ENCODE data around the gene TEX35.
A peak's percentile ranks its signal among the peaks of the same experiment; 100 is the strongest.
"Not testable (repeated sequence)": the region's sequence is repeated elsewhere in the genome, so short reads cannot be mapped to it uniquely, and the experiment has no call there.

TEX35 gene

DNA sequence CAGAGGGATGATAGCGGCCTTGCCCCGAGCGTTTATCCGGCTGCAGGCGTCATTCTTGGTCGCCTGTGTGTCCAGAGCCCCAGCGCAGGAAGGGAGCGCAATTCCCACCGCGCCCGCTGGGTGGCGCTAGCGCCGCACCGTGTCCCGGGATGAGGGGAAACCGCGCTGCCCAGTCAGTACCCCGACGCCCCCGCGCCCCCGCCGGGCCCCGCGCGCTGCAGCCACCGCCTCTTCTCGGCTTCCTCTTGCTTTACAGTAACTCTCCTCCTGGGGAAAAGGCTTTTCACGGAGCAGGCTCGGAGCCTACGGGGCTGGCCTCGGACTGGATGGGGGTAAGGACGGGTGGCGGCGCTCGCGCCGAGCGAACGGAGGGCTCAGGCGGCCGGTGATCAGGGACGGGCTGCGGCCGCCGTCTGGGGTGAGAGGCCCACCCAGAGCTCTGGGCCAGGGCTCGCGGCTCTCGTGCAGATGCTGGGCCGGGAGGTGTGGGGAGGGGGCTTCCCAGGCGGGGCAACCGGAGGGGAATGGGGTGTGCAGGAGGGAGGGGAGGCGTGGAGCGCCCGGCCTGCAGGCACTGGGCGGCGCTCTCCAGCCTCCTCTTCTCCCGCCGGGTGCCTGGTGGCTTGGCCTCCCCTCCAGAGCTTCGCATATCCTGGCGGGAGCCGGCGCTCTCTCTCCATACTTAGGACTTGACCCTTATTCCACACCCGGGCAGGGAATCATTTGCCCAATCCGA, 29.8 kb downstream of the TEX35 start:
- peak; percentile 85 for DNase-seq

DNA sequence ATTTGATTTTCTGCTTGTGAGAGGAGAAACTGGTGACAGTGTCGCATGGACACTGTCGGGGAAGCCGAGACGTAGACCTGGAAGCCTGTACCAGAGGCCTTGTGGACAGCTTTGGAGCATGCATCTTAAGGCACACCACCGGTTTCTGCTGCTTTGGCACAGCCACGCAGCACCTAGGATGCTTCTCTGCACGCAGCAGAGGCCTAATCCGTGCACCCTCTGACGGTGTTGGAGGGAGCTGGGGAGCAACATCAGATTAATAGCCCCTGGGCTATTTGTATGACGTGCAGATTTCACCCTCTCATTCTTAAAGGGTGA, 30.3 kb downstream of the TEX35 start:
- DNase-seq: no peak

DNA sequence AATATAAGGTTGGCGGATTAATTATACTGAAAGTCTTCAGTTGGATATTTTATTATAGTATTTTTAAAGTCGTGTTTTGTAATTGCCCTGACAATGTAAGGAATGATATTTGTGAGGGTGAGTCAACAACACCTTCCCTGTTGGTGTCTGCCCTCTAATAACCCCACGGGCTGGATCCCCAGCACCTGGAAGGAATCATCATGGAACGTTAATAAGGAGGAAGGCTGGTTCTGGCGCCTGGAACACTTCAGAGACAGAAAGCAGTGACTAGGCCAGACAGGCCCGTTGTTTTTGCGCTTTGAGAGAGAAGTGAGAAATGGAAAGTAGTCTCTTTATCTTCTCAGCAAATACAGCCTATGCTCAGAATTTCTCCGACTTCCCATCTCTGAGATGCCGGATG, 31.6 kb downstream of the TEX35 start:
- DNase-seq: no peak

- no peak for DNase-seq
Observed at GRCh38 chr1:178548108-178548507, 35.2 kb downstream of the TEX35 start.

DNA sequence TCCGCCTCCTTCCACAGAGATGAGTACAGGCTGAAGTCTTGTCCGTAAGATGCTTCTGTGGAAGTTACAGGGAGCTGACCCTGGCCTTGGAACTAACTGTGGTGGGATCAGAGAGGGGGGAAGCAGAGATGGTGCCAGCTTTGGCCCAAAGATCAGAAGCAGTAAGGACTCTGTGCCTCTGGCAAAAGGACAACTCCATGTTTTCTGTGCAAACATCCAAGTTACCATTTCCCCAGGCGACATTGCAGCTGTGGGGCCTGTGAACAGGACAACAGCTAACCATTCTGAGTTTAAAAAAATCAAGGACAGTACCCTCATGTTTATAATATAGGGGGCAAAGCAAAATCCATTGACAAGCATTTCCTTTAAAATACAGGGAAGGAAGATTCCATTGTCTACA, 38.4 kb downstream of the TEX35 start:
- DNase-seq: no peak

- DNase-seq: no peak
Observed at GRCh38 chr1:178551940-178552339, 39.0 kb downstream of the TEX35 start.

DNA sequence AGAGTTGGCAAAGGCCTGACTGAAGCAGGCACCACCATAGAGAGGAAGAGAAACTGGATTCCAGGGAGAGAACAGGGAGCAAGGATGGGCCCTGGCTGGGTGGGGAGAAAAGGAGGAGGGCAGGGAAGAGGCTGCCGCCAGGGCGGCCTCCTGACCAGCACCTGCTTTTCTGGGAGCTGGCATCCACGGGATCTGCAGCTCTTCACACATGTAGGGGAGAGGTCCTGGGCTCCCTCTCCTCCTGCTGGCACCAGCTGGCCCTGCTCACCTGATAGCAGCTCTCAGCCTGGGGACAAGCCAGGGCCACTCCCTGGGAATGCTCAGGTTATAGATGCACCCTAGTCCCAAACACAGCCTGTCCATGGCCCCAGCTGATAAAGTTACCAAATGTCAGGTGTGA, 39.9 kb downstream of the TEX35 start:
- DNase-seq: no peak

GRCh38 chr1:178554351-178554750, 41.4 kb downstream of the TEX35 start:
- DNase-seq: not testable (repeated sequence)

- DNase-seq: not testable (repeated sequence)
Observed at GRCh38 chr1:178555613-178556012, 42.7 kb downstream of the TEX35 start.

- DNase-seq: not testable (repeated sequence)
Observed at GRCh38 chr1:178558816-178559215, 45.9 kb downstream of the TEX35 start.

GRCh38 chr1:178560871-178561376, 48.0 kb downstream of the TEX35 start:
- DNase-seq: no peak

GRCh38 chr1:178563099-178563820, 50.4 kb downstream of the TEX35 start:
- no peak for DNase-seq

DNA sequence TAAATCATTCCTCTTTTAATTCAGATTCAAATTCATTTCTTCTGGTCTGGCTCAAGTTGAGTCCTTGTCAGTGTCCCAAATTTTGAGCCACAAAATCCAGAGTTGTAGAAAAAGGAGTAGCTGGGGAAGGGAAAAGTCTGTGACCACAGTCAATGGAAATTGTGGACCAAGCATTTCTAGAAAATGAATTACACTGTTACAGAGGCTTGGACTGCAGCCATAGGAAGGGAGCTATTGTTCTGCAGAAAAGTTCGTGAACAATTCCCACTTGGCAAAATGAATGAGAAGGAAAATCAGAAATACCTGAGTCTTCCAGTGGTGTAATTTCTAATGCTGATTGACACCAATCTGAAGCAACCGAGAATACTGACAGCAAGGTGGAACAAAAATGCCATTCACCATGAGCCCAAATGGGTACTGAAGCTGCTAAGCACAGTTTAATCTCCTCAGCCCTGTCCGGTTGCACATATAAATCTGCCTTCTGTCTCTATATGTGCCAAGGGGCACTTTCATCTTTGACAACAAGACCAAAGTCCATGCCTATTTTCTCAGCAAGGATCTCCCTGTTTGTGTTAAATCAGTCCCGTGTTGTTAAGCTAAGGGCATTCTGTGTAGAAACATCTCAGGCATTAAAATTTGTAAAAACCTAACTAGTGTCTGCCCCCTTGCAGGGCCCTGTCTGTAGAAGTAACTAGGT, 51.3 kb downstream of the TEX35 start:
- no peak for DNase-seq

- no peak for DNase-seq
Observed at GRCh38 chr1:178564783-178565180, 51.9 kb downstream of the TEX35 start.

DNA sequence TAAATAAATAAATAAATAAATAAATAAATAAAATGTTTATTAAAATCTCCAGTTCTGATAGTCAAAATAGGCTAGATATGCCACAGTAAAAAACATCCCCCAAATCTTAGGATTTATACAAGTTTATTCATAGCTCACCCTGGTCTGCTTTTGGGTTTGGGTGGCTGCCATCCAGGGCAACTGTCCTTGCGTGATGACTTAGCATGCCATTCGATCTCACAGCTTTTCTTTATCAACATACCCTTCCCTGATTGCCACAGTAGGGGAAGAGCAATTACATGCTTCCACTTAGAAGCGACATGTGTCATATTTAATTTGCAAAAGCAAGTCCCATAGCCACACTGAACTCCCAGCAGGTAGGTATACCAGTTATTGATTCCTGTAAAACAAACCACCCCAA, 52.7 kb downstream of the TEX35 start:
- no peak for DNase-seq

- no peak for DNase-seq
Observed at GRCh38 chr1:178566187-178566586, 53.3 kb downstream of the TEX35 start.

GRCh38 chr1:178571807-178572206, 58.9 kb downstream of the TEX35 start:
- DNase-seq: no peak
